ENCODE measurements around the gene CARMIL3. TPM values are rescaled to one million over a fixed set of nuclear protein-coding genes. Genes with fewer than 3 reads are reported as not detected.

The CARMIL3 gene
- total RNA-seq, 2 experiments from 2014 or later, result 0.43 to 0.56 TPM

GRCh38 chr14:24092110-24092504 lies 40.3 kb downstream of the CARMIL3 start:
- Mint-ChIP-seq H3K27me3 (no peaks in the 10 kb centered on the region), H3K36me3 (peaks cover 21% of the 10 kb centered on the region), H3K27ac (no peak overlapping the region), H3K9me3 (no peaks in the 10 kb centered on the region), H3K4me1 (peaks cover 33% of the 10 kb centered on the region), H3K4me3 (no peak overlapping the region)
- no peak for DNase-seq

DNA sequence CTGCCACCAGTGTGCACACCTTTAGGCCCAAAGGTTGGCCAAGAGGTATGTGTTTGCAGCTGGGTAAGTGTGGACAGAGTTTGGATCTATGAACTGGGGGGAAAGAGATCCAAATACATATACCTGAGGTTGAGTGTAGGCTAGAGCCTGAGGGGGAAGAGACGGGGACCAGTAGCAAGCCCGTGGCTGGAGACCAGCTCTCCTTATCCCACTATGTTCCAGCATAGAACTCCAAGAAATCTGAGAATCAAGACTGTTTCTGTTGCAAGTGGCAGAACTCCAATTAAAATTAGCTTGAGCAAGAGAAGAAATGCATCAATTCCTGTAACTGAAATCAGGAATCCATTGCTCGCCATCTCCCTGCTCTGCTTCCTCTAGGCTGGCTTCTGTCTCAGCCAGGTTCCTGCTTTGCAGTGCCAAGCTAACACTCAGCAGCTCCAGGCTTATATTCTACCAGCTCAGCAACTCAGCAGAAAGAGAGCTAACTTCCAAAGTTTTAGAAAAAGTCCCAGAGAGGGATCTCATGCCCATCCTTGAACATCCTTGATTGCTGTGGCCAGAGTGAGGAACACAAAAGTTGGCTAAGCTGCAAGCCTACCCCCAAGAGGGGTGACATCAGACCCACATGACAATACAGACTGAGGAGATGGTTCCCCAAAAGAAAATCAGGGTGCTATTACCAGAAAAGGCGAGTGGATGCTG lies 40.8 kb downstream of the CARMIL3 start:
- H3K27me3 Mint-ChIP-seq, result no peaks in the 10 kb centered on the region
- H3K27ac Mint-ChIP-seq, result peak overlapping the region; percentile 98
- H3K4me3 Mint-ChIP-seq, result peak overlapping the region; percentile 96
- DNase-seq, result no peak
- H3K36me3 Mint-ChIP-seq, result peaks cover 21% of the 10 kb centered on the region
- H3K4me1 Mint-ChIP-seq, result peaks cover 33% of the 10 kb centered on the region
- no peaks in the 10 kb centered on the region for H3K9me3 Mint-ChIP-seq

DNA sequence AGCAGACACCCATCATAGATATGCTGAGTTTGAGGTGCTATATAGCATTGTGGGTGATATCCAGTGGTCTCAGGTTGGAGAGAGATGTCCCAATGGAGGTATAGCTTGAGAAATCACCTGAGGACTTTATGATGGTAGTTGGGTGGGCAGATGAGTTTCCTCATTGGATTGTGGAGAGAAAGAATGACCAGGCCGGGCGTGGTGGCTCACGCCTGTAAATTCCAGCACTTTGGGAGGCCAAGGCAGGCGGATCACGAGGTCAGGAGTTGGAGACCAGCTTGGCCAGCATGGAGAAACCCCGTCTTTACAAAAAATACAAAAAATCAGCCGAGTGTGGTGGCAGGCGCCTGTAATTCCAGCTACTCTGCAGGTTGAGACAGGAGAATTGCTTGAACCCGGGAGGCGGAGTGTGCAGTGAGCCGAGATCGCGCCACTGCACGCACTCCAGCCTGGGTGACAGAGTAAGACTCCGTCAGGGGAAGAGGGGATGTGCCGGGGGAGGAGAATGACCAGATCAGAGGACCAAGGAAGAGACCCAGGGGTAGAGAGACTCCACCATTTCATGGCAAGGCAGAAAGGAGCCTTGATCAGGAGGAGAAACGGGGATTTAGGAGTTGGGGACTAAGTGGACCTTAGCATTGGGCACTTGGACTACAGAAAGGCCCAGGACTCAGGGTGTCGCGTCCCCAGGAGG lies 41.5 kb downstream of the CARMIL3 start:
- Mint-ChIP-seq H3K36me3 (peaks cover 25% of the 10 kb centered on the region), H3K9me3 (no peaks in the 10 kb centered on the region), H3K4me1 (peaks cover 33% of the 10 kb centered on the region), H3K27ac (peak overlapping the region; percentile 98), H3K27me3 (no peaks in the 10 kb centered on the region), H3K4me3 (peak overlapping the region; percentile 96)
- no peak for DNase-seq

- peak within 1 kb of the TSS; percentile 98 for H3K27ac Mint-ChIP-seq
- H3K36me3 Mint-ChIP-seq, result peaks cover 30% of the 10 kb centered on the region
- no peaks in the 10 kb centered on the region for H3K27me3 Mint-ChIP-seq
- H3K4me3 Mint-ChIP-seq, result peak within 1 kb of the TSS; percentile 96
- H3K4me1 Mint-ChIP-seq, result peaks cover 33% of the 10 kb centered on the region
- peak; percentile 91 for DNase-seq
- H3K9me3 Mint-ChIP-seq, result no peaks in the 10 kb centered on the region
Measured at GRCh38 chr14:24093901-24094840, 42.4 kb downstream of the CARMIL3 start, which contains the start of gene PCK2. TSS of gene PCK2 (plus strand) at chr14:24094311. CDS start at chr14:24094406, 95 bp downstream.

DNA sequence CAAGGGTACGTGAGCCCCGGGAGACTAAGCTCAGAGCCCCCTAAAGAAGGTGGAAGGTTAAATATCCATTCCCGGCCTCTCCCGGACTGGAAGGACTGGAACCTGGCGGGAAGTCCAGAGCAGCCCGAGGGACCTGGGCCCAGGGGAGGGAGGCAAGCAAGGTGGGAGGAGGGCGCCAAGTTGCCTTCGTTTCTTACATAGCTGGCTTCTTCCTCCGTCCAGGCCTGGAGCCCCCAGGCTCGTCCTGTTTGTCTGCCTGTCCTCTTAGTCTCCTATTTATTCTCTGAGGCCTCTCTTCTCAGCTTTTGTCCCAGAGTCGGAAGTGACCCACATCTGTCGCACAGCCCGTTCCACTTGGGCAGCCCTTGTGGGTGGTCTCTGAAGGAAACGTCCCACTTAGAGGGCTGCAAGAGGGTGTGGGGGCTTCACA lies 43.0 kb downstream of the CARMIL3 start:
- peaks cover 33% of the 10 kb centered on the region for H3K4me1 Mint-ChIP-seq
- no peaks in the 10 kb centered on the region for H3K9me3 Mint-ChIP-seq
- peak overlapping the region; percentile 98 for H3K27ac Mint-ChIP-seq
- peak overlapping the region; percentile 96 for H3K4me3 Mint-ChIP-seq
- no peaks in the 10 kb centered on the region for H3K27me3 Mint-ChIP-seq
- peak; percentile 14 for DNase-seq
- H3K36me3 Mint-ChIP-seq, result peaks cover 35% of the 10 kb centered on the region

DNA sequence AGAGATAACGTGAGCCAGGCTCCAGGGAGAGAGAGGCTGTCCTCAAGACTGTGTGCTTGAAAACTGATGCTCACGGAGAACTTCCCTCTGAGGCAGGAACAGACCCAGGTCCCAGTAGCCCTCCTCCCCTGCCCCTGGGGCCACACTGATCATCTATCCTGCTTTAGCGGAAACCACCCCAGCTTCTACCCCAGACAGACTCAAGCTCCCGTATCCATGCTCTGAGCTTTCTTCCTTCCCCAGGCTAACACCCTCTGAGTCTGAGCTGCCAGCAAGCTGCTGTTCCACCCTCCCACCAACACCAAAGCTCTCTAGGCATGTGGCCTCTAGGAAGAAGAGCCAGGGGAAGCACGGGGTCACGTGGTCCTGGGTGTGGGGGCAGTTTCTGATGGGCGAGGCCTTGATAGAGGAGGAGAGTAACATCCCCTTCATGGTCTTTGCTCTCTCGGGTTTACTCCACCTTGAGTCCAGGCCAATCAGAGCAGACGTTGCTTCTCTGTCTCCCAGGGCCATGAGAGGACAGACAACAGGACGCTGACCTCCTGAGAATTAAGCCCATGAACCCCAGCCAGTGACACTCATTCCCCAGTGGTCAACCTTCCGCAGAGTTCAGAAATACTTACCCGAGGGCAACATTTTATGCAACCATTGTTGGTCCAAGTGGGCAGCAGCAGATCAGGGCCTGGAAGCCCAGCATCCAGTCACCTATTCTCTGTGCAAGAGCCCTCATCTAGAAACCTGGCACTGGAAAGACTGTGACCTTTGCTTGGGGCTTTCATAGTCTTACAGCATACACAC lies 43.7 kb downstream of the CARMIL3 start:
- Mint-ChIP-seq H3K27ac (peak overlapping the region; percentile 98), H3K4me1 (peaks cover 30% of the 10 kb centered on the region), H3K9me3 (no peaks in the 10 kb centered on the region), H3K4me3 (peak overlapping the region; percentile 96), H3K36me3 (peaks cover 38% of the 10 kb centered on the region), H3K27me3 (no peaks in the 10 kb centered on the region)
- peak; percentile 79 for DNase-seq

DNA sequence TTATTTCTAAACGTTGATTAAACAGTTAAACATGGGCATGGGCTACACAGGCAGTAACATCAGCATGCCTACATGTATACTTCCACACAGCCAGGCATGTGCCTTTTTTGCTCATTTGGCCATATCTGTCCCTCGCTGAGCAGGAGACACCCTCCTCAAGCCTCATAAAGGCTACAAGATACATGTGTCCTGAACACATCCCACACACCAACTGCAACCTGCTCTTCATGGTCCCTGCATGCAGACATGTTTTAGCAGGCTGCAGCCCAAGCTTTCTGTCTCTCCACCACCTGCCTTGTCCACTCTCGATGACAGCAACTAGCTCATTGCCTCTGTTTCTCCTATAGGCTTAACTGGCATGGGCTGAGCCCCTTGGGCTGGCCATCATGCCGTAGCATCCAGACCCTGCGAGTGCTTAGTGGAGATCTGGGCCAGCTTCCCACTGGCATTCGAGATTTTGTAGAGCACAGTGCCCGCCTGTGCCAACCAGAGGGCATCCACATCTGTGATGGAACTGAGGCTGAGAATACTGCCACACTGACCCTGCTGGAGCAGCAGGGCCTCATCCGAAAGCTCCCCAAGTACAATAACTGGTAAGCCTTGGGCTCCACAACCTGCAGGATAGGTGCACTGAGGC lies 44.9 kb downstream of the CARMIL3 start:
- peaks cover 26% of the 10 kb centered on the region for H3K4me1 Mint-ChIP-seq
- H3K36me3 Mint-ChIP-seq, result peaks cover 38% of the 10 kb centered on the region
- H3K27ac Mint-ChIP-seq, result no peak overlapping the region
- H3K27me3 Mint-ChIP-seq, result no peaks in the 10 kb centered on the region
- no peaks in the 10 kb centered on the region for H3K9me3 Mint-ChIP-seq
- DNase-seq, result no peak
- H3K4me3 Mint-ChIP-seq, result peak overlapping the region; percentile 47

DNA sequence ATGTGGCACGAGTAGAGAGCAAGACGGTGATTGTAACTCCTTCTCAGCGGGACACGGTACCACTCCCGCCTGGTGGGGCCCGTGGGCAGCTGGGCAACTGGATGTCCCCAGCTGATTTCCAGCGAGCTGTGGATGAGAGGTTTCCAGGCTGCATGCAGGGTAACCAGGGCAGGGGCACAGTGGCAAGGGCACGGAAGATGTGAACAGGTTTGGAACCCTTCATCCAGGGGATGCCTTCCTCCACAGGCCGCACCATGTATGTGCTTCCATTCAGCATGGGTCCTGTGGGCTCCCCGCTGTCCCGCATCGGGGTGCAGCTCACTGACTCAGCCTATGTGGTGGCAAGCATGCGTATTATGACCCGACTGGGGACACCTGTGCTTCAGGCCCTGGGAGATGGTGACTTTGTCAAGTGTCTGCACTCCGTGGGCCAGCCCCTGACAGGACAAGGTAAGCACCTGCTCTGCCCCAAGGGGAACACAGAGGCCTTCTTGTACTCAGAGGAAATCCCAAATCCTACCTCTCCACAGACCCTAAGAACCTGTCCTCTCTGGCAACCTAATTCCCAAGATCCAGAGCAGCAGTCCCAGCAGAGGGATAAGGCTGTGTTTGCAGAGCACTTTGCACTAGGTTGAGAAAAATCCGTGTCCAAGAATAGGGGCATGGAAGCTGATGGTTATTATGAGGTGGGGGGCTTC lies 46.6 kb downstream of the CARMIL3 start:
- Mint-ChIP-seq H3K9me3 (no peaks in the 10 kb centered on the region), H3K27me3 (no peaks in the 10 kb centered on the region), H3K4me1 (peaks cover 19% of the 10 kb centered on the region), H3K27ac (no peak overlapping the region), H3K4me3 (no peak overlapping the region), H3K36me3 (peaks cover 50% of the 10 kb centered on the region)
- no peak for DNase-seq

GRCh38 chr14:24098927-24099813 lies 47.4 kb downstream of the CARMIL3 start:
- H3K9me3 Mint-ChIP-seq, result no peaks in the 10 kb centered on the region
- DNase-seq, result no peak
- H3K27me3 Mint-ChIP-seq, result no peaks in the 10 kb centered on the region
- H3K36me3 Mint-ChIP-seq, result peaks cover 58% of the 10 kb centered on the region
- no peak overlapping the region for H3K4me3 Mint-ChIP-seq
- peak overlapping the region; percentile 28 for H3K27ac Mint-ChIP-seq
- peaks cover 15% of the 10 kb centered on the region for H3K4me1 Mint-ChIP-seq

- peaks cover 61% of the 10 kb centered on the region for H3K36me3 Mint-ChIP-seq
- no peak overlapping the region for H3K4me3 Mint-ChIP-seq
- H3K27me3 Mint-ChIP-seq, result no peaks in the 10 kb centered on the region
- peaks cover 13% of the 10 kb centered on the region for H3K4me1 Mint-ChIP-seq
- H3K9me3 Mint-ChIP-seq, result no peaks in the 10 kb centered on the region
- H3K27ac Mint-ChIP-seq, result no peak overlapping the region
- no peak for DNase-seq
Measured at GRCh38 chr14:24100197-24100981, 48.6 kb downstream of the CARMIL3 start.

DNA sequence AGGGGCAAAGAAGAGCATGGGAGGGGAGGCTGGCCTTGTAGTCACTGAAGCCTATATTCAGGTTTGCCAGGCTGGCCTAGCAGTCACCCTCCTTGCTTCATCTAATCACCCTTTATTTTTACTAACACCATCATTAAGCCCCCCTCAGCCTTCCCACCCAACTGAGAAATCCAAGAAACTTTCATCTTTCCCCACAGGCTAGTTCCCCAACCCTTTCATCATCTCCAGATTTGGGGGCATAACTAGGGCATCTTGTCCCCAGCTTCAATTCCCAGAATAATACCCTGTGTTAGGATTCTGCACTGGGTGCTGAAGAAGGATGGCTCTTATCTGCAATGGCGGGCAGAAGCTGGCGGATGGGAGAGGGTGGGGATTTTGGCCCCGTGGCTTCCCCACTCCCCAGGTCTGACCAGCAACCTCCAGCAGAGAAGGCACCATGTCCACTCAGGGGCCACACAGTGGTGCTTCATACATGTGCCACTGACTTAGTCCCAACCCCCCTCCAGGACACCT lies 49.2 kb downstream of the CARMIL3 start:
- H3K4me3 Mint-ChIP-seq, result no peak overlapping the region
- no peak overlapping the region for H3K27ac Mint-ChIP-seq
- H3K4me1 Mint-ChIP-seq, result peaks cover 12% of the 10 kb centered on the region
- H3K36me3 Mint-ChIP-seq, result peaks cover 57% of the 10 kb centered on the region
- no peaks in the 10 kb centered on the region for H3K27me3 Mint-ChIP-seq
- no peaks in the 10 kb centered on the region for H3K9me3 Mint-ChIP-seq
- no peak for DNase-seq

Measured in activated naive CD8-positive, alpha-beta T cell treated with anti-CD3 and anti-CD28 coated beads for 36 hours (primary cell).